ENCODE measurements around the gene NHS.

Gene NHS

DNA sequence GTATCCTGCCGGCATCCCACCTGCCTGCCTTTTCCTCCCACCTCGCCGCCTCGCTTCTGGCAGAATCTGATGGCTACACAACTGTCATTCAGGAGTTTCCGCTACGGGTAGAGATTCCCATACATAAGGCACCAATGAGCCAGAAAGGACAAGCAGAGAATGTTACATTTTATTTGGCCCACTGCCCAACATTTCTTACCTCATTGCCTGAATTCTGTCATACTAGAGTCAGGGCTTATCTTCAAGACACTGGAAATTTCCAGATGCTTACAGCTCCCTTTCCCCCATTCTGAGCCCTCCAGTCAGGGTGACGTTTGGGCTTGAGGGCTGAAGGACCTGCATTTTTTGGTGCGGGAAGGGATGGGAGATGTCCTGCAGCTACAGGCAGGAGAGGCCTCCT lies 113.0 kb downstream of the NHS start:
- TF ChIP-seq, protein P1, sequence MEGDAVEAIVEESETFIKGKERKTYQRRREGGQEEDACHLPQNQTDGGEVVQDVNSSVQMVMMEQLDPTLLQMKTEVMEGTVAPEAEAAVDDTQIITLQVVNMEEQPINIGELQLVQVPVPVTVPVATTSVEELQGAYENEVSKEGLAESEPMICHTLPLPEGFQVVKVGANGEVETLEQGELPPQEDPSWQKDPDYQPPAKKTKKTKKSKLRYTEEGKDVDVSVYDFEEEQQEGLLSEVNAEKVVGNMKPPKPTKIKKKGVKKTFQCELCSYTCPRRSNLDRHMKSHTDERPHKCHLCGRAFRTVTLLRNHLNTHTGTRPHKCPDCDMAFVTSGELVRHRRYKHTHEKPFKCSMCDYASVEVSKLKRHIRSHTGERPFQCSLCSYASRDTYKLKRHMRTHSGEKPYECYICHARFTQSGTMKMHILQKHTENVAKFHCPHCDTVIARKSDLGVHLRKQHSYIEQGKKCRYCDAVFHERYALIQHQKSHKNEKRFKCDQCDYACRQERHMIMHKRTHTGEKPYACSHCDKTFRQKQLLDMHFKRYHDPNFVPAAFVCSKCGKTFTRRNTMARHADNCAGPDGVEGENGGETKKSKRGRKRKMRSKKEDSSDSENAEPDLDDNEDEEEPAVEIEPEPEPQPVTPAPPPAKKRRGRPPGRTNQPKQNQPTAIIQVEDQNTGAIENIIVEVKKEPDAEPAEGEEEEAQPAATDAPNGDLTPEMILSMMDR (IDR thresholded peaks at IDR 0.05): no peak
- intact Hi-C loops (cut with DNase I; ENCODE audit: low total_unique reads): no loop called here
- Histone ChIP-seq H3K4me1 (peaks cover 0 to 17% (median 0%) of the 10 kb centered on the region in 4 donors), H3K27me3 (no peaks in the 10 kb centered on the region), H3K9me3 (no peaks in the 10 kb centered on the region), H3K27ac (peak overlapping the region; percentile 22 to 37), H3K36me3 (no peaks in the 10 kb centered on the region), H3K4me3 (no peak overlapping the region)
- DNase-seq: no peak

DNA sequence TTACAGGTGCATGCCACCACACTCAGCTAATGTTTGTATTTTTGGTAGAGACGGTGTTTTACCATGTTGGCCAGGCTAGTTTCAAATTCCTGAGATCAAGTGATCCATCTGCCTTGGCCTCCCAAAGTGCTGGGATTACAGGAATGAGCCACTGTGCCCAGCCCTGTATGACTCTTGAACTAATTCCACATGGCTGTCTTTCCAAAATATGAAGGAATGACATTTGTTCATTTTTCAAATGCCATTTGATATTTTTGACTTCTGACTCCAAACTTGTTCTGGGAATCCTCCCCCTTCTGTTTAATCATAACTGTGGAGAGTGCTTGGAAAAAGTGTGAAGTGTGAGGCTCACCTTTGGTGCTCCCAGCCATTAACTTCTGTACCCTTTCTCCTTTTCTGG lies 119.2 kb downstream of the NHS start:
- intact Hi-C loops (cut with DNase I; ENCODE audit: low total_unique reads): no loop called here
- TF ChIP-seq, protein P1 (IDR thresholded peaks at IDR 0.05): no peak
- no peak for DNase-seq
- Histone ChIP-seq H3K27me3 (no peaks in the 10 kb centered on the region), H3K36me3 (no peaks in the 10 kb centered on the region), H3K4me3 (no peak overlapping the region), H3K4me1 (peaks cover 0 to 33% (median 12%) of the 10 kb centered on the region in 4 donors), H3K27ac (no peak overlapping the region), H3K9me3 (no peaks in the 10 kb centered on the region)

DNA sequence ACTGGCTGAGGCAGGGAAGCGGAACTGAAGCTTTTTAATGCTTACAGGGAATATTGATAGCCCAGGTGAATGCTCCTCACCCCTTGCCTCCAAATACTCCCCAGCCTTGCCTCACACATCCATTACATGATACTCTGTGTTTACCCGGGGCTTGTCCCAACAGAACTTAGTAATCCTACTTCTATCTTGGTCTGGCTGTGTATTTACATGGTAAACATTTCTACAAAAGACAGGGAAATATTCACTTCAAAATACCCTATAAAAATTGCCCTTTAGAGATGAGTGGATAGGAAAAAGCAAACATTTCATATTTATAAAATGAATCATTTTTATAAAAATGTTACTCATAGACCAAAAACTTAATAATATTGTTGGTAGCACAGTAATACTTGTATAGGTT lies 120.1 kb downstream of the NHS start:
- DNase-seq: no peak
- Histone ChIP-seq H3K4me1 (peaks cover 0 to 38% (median 12%) of the 10 kb centered on the region in 4 donors), H3K9me3 (no peaks in the 10 kb centered on the region), H3K36me3 (no peaks in the 10 kb centered on the region), H3K27me3 (no peaks in the 10 kb centered on the region), H3K27ac (no peak overlapping the region), H3K4me3 (no peak overlapping the region)
- intact Hi-C loops (cut with DNase I; ENCODE audit: low total_unique reads): no loop called here
- TF ChIP-seq, protein P1 (IDR thresholded peaks at IDR 0.05): no peak

DNA sequence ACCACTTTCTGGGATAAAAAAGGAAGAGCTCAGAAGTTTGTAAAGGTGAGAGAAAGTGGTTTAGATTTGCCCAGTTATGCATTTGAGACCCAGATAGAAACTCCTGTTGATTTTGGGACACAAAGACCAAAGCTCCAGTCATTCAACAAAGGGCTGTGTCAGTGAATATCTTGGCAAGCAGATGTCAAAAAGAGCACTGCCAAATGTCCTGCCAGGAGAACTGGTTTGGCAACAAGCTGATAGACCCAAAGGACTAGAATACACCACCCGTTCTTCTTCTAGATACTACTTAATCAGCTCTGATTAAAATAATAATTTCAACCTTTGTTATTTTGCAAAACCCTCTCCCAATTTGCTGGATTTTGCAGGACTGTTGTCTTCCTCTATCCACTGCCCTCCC lies 121.4 kb downstream of the NHS start:
- Histone ChIP-seq H3K36me3 (no peaks in the 10 kb centered on the region), H3K4me1 (peaks cover 0 to 44% (median 12%) of the 10 kb centered on the region in 4 donors), H3K27ac (no peak overlapping the region), H3K27me3 (no peaks in the 10 kb centered on the region), H3K9me3 (no peaks in the 10 kb centered on the region), H3K4me3 (no peak overlapping the region)
- intact Hi-C loops (cut with DNase I; ENCODE audit: low total_unique reads): no loop called here
- TF ChIP-seq, protein P1 (IDR thresholded peaks at IDR 0.05): no peak
- DNase-seq: no peak

DNA sequence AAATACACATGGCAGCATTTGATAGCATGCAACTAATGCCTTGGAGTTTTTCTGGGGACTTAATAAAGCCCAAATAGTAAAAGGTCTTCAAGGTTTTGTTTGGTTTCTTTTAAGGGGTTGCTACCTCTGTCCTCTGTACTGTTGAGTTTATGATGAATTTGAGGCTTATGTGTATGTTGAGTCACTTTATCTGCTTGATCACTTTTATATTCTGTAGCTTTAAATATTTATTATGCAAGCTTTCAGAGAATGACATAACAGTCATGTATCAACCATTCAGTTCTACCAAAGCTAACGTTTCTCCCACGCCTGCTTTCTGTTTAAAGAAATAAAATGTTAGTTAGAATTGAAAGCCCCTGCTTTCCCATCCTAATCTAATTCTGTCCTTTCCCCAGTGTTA lies 122.2 kb downstream of the NHS start:
- no peaks in the 10 kb centered on the region for H3K27me3 ChIP-seq
- H3K4me1 ChIP-seq: peaks cover 0 to 44% (median 12%) of the 10 kb centered on the region in 4 donors
- intact Hi-C loops (cut with DNase I; ENCODE audit: low total_unique reads): no loop called here

More for the DNA sequence above, 122.2 kb downstream of the NHS start:
- TF ChIP-seq, protein P1 (IDR thresholded peaks at IDR 0.05): no peak
- no peak overlapping the region for H3K4me3 ChIP-seq
- H3K36me3 ChIP-seq: no peaks in the 10 kb centered on the region
- no peaks in the 10 kb centered on the region for H3K9me3 ChIP-seq
- no peak for DNase-seq
- no peak overlapping the region for H3K27ac ChIP-seq
